ENCODE results near the gene RLBP1.
A peak's percentile ranks its signal among the peaks of the same experiment; 100 is the strongest.

DNA sequence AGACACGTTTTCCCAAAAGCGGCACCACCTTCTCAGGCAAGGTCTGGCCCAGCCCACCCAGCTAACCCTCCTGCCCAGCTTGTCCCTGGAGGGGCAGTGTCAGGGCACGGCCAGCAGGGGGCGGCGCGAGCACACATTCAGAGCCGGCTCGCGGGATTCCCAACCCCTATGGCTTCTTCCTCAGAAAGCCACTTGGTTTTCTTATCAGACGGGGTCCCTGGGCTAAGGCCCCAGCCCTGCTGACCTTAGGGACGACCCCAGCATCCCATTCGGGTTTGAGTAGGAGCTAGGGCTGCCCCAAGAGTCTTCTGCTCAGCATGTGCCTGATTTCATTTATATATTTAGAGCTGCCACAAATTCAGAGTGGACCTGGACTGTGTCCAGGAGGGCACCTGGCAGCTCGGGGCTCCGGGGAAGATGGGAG is 14.5 kb downstream of the RLBP1 start:
- peak; percentile 97 for TF ChIP-seq CTCF (IDR thresholded peaks at IDR 0.05; ENCODE audit: low read depth, low read length, poor library complexity, severe bottlenecking)
- TF ChIP-seq EZH2phosphoT487 (IDR thresholded peaks at IDR 0.05; ENCODE audit: borderline replicate concordance, low read length) = no peak

All from DOHH2 (cell line).